ENCODE data around the gene ENTHD1. TPM values are rescaled to one million over a fixed set of nuclear protein-coding genes. Genes with fewer than 3 reads are reported as not detected.

The ENTHD1 gene
- total RNA-seq, 4 donors from 2014 or later = not detected

GRCh38 chr22:39932918-39933649, 39.5 kb upstream of the ENTHD1 start:
- H3K27me3 ChIP-seq = peaks cover 0 to 33% (median 0%) of the 10 kb centered on the region in 4 donors
- no peak overlapping the region for H3K27ac ChIP-seq (replicated peaks in 1 of 4)
- H3K4me3 ChIP-seq = no peak overlapping the region
- H3K9me3 ChIP-seq = no peaks in the 10 kb centered on the region
- DNase-seq (ENCODE audit: extremely low spot score) = no peak
- intact Hi-C loops (cut with DNase I) = no loop called here
- H3K36me3 ChIP-seq = no peaks in the 10 kb centered on the region
- 76% methylated on average over 7 of the region's 7 CpGs for WGBS
- H3K4me1 ChIP-seq = no peaks in the 10 kb centered on the region
- TF ChIP-seq EP300 (IDR thresholded peaks at IDR 0.05) (no peak), CTCF (IDR thresholded peaks at IDR 0.05) (peak in 2 of 3 experiments; percentile 9 to 27)

GRCh38 chr22:39932166-39932565, 38.6 kb upstream of the ENTHD1 start:
- WGBS = 88% methylated on average over 2 of the region's 2 CpGs
- no peaks in the 10 kb centered on the region for H3K36me3 ChIP-seq
- no peaks in the 10 kb centered on the region for H3K9me3 ChIP-seq
- H3K27ac ChIP-seq (replicated peaks in 1 of 4) = no peak overlapping the region
- H3K4me1 ChIP-seq = no peaks in the 10 kb centered on the region
- H3K27me3 ChIP-seq = peaks cover 0 to 34% (median 0%) of the 10 kb centered on the region in 4 donors
- no peak for TF ChIP-seq POLR2AphosphoS5 (IDR thresholded peaks at IDR 0.05)
- no peak for TF ChIP-seq CTCF (IDR thresholded peaks at IDR 0.05)
- TF ChIP-seq POLR2A (IDR thresholded peaks at IDR 0.05; ENCODE audit: low read depth) = no peak
- TF ChIP-seq EP300 (IDR thresholded peaks at IDR 0.05) = no peak
- intact Hi-C loops (cut with DNase I) = no loop called here
- no peak for DNase-seq (ENCODE audit: extremely low spot score)
- H3K4me3 ChIP-seq = no peak overlapping the region

- Histone ChIP-seq H3K27me3 (peaks cover 0 to 40% (median 0%) of the 10 kb centered on the region in 4 donors), H3K4me3 (no peak overlapping the region), H3K4me1 (no peaks in the 10 kb centered on the region), H3K9me3 (no peaks in the 10 kb centered on the region), H3K36me3 (no peaks in the 10 kb centered on the region), H3K27ac (replicated peaks in 1 of 4) (no peak overlapping the region)
- whole genome bisulfite sequencing = 70% methylated on average over 2 of the region's 2 CpGs
- TF ChIP-seq EP300 (IDR thresholded peaks at IDR 0.05) = no peak
- TF ChIP-seq POLR2AphosphoS5 (IDR thresholded peaks at IDR 0.05) = no peak
- no peak for TF ChIP-seq POLR2A (IDR thresholded peaks at IDR 0.05; ENCODE audit: low read depth)
- TF ChIP-seq CTCF (IDR thresholded peaks at IDR 0.05) = no peak
- intact Hi-C loops (cut with DNase I) = no loop called here
- no peak for DNase-seq (ENCODE audit: extremely low spot score)
Measured at GRCh38 chr22:39931251-39931650, 37.7 kb upstream of the ENTHD1 start.

GRCh38 chr22:39928536-39929520, 35.3 kb upstream of the ENTHD1 start:
- Histone ChIP-seq H3K27me3 (peaks cover 0 to 55% (median 0%) of the 10 kb centered on the region in 4 donors), H3K9me3 (no peaks in the 10 kb centered on the region), H3K4me1 (no peaks in the 10 kb centered on the region), H3K4me3 (no peak overlapping the region), H3K27ac (replicated peaks in 1 of 4) (no peak overlapping the region), H3K36me3 (no peaks in the 10 kb centered on the region)
- intact Hi-C loops (cut with DNase I) = no loop called here
- no peak for DNase-seq (ENCODE audit: extremely low spot score)
- 76% methylated on average over 4 of the region's 4 CpGs for WGBS
- TF ChIP-seq EP300 (IDR thresholded peaks at IDR 0.05) = no peak

GRCh38 chr22:39927544-39927943, 34.0 kb upstream of the ENTHD1 start:
- WGBS = 67% methylated on average over 7 of the region's 7 CpGs
- H3K4me3 ChIP-seq = no peak overlapping the region
- H3K27ac ChIP-seq (replicated peaks in 1 of 4) = no peak overlapping the region
- intact Hi-C loops (cut with DNase I) = no loop called here
- TF ChIP-seq EP300 (IDR thresholded peaks at IDR 0.05) (no peak), POLR2A (IDR thresholded peaks at IDR 0.05; ENCODE audit: low read depth) (no peak), POLR2AphosphoS5 (IDR thresholded peaks at IDR 0.05) (no peak), CTCF (IDR thresholded peaks at IDR 0.05) (no peak)
- no peak for DNase-seq (ENCODE audit: extremely low spot score)
- H3K27me3 ChIP-seq = peaks cover 0 to 52% (median 0%) of the 10 kb centered on the region in 4 donors
- H3K36me3 ChIP-seq = no peaks in the 10 kb centered on the region
- no peaks in the 10 kb centered on the region for H3K9me3 ChIP-seq
- no peaks in the 10 kb centered on the region for H3K4me1 ChIP-seq

All from esophagus muscularis mucosa (tissue), 4 donors.